Measurements from ENCODE around the gene DGKK. TPM values are rescaled to one million over a fixed set of nuclear protein-coding genes. Genes with fewer than 3 reads are reported as not detected.

Gene DGKK
- total and polyA plus RNA-seq, 4 donors, result 0.01 to 0.03 (median 0.02) TPM; not detected in 1

DNA sequence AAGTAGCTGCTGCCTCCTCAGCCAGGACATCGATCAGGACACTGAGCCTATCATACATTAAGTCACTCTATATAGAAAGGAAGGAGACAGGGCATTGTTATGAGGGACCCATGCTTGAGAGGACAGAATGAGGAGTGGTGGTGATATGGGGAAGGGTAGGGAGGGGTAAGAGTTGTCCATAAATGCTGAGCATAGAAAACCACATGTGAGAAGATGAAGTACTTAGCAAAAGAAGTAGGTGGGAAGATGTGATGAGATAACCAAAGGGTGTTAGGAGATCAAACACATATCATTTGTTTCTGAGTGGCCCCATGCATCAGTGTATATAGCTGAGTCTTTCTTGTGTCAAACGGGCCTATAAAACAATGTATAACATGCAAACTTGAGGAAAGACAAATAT is 84.1 kb downstream of the DGKK start:
- H3K27me3 ChIP-seq (ENCODE audit: control insufficient read depth in 3 of 3, insufficient read depth in 3 of 3, low read length in 2 of 3), result peaks cover 8 to 9% (median 9%) of the 10 kb centered on the region in 3 donors
- DNase-seq (no peak), ATAC-seq (ENCODE audit: insufficient read depth, low FRiP score) (no peak)
- WGBS, 2 donors, result 65 to 92% methylated on average over 2 of the region's 2 CpGs
- H3K9ac ChIP-seq (ENCODE audit: insufficient read depth in 1 of 2, low read length in 2 of 2), result no peak overlapping the region
- H3K4me1 ChIP-seq (ENCODE audit: control insufficient read depth in 5 of 5, insufficient read depth in 5 of 5, low read length in 5 of 5), result no peaks in the 10 kb centered on the region
- no peaks in the 10 kb centered on the region for H3K9me3 ChIP-seq (ENCODE audit: control insufficient read depth in 4 of 4, insufficient read depth in 3 of 4, low read length in 3 of 4)
- H3K36me3 ChIP-seq (ENCODE audit: control insufficient read depth in 4 of 4, insufficient read depth in 4 of 4, low read length in 4 of 4), result no peaks in the 10 kb centered on the region
- H3K27ac ChIP-seq (ENCODE audit: low read depth in 1 of 2, low read length in 1 of 2), result no peak overlapping the region
- TF ChIP-seq, protein P1, sequence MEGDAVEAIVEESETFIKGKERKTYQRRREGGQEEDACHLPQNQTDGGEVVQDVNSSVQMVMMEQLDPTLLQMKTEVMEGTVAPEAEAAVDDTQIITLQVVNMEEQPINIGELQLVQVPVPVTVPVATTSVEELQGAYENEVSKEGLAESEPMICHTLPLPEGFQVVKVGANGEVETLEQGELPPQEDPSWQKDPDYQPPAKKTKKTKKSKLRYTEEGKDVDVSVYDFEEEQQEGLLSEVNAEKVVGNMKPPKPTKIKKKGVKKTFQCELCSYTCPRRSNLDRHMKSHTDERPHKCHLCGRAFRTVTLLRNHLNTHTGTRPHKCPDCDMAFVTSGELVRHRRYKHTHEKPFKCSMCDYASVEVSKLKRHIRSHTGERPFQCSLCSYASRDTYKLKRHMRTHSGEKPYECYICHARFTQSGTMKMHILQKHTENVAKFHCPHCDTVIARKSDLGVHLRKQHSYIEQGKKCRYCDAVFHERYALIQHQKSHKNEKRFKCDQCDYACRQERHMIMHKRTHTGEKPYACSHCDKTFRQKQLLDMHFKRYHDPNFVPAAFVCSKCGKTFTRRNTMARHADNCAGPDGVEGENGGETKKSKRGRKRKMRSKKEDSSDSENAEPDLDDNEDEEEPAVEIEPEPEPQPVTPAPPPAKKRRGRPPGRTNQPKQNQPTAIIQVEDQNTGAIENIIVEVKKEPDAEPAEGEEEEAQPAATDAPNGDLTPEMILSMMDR (IDR thresholded peaks at IDR 0.05; ENCODE audit: control extremely low read depth, extremely low read depth), result no peak
- H3K4me3 ChIP-seq, result no peak overlapping the region

DNA sequence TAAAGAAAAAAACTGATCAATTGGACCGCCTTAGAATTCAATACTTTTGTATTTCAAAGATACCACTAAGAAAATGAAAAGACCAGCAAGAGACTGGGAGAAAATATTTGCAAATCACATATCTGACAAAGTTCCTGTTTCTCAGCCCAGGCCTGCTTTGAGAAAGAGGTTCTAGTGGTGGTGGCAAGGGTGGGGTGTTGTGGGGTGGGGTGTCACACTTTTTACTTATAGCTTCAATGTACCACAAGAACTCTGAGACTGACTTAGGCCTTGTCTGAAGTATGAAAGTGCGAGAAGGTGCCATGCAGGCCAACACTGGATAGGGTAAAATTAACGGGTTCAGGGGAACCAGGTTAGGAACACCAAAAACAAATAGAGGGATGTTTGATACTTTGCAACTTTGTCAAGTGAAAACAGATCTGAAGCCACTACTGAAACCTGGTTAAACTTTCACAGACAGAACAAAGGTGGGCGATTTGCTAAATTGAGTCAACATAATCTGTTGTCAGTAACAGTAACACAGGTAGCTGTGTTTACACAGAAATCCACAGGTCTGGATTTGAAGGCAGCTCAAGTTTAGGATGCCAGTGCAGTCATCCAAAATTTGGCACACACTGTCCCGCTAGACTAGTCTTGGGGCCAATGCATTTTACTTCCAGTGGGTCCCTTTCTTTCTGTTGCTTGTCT is 88.8 kb downstream of the DGKK start:
- Histone ChIP-seq H3K9me3 (ENCODE audit: control insufficient read depth in 4 of 4, insufficient read depth in 3 of 4, low read length in 3 of 4) (no peaks in the 10 kb centered on the region), H3K27me3 (ENCODE audit: control insufficient read depth in 3 of 3, insufficient read depth in 3 of 3, low read length in 2 of 3) (peaks cover 0 to 15% (median 12%) of the 10 kb centered on the region in 3 donors), H3K4me1 (ENCODE audit: control insufficient read depth in 5 of 5, insufficient read depth in 5 of 5, low read length in 5 of 5) (no peaks in the 10 kb centered on the region), H3K4me3 (no peak overlapping the region), H3K27ac (ENCODE audit: low read depth in 1 of 2, low read length in 1 of 2) (no peak overlapping the region), H3K36me3 (ENCODE audit: control insufficient read depth in 4 of 4, insufficient read depth in 4 of 4, low read length in 4 of 4) (no peaks in the 10 kb centered on the region), H3K9ac (ENCODE audit: insufficient read depth in 1 of 2, low read length in 2 of 2) (no peak overlapping the region)
- DNase-seq, result no peak
- TF ChIP-seq, protein P1 (IDR thresholded peaks at IDR 0.05; ENCODE audit: control extremely low read depth, extremely low read depth), result no peak
- no peak for ATAC-seq (ENCODE audit: insufficient read depth, low FRiP score)
- 72 to 92% methylated on average over 5 of the region's 5 CpGs for WGBS, 2 donors

DNA sequence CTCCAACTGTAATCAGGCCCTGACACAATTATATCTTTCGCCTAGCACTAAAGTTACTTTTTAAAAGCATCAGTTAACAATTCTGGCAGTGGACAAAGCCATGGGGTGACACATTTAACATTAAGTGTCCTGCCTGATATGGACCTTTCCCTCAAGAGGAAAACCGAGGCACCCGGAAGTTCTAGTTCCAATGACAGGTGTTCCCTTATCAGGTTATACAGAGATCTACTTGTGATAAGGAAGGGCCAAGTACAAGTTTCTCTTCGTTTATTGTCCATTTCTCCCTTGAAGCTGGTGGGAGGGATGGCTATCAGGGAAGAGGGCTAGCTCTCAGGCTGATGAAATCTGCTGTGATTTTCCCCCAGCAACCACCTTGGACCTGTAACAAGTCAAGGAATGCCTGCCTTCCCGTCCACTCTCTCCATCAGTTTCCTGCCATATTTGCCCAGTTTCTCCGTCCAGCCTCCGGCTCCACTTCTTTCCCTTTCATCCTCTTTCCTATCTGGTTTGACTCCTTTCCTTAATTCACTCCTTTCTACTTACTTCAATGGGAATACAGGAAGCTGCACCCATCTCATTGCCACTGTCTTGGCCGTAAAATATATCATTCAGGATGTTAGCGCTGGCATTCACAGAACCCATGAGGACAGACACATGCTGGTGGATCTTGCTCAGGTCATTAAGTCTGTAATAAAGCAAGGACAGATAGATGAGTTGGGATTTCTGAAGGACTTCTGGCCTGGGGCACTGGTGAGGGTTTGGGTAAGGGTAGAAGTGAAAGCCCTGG is 95.0 kb downstream of the DGKK start:
- ATAC-seq (ENCODE audit: insufficient read depth, low FRiP score) (no peak), DNase-seq (no peak)
- TF ChIP-seq, protein P1 (IDR thresholded peaks at IDR 0.05; ENCODE audit: control extremely low read depth, extremely low read depth), result no peak
- peaks cover 0 to 4% (median 0%) of the 10 kb centered on the region in 4 donors for H3K9me3 ChIP-seq (ENCODE audit: control insufficient read depth in 4 of 4, insufficient read depth in 3 of 4, low read length in 3 of 4)
- H3K27ac ChIP-seq (ENCODE audit: low read depth in 1 of 2, low read length in 1 of 2), result no peak overlapping the region
- no peak overlapping the region for H3K4me3 ChIP-seq
- H3K36me3 ChIP-seq (ENCODE audit: control insufficient read depth in 4 of 4, insufficient read depth in 4 of 4, low read length in 4 of 4), result no peaks in the 10 kb centered on the region
- H3K4me1 ChIP-seq (ENCODE audit: control insufficient read depth in 5 of 5, insufficient read depth in 5 of 5, low read length in 5 of 5), result no peaks in the 10 kb centered on the region
- peaks cover 0 to 12% (median 8%) of the 10 kb centered on the region in 3 donors for H3K27me3 ChIP-seq (ENCODE audit: control insufficient read depth in 3 of 3, insufficient read depth in 3 of 3, low read length in 2 of 3)
- whole genome bisulfite sequencing, 2 donors, result 74 to 81% methylated on average over 9 of the region's 9 CpGs
- H3K9ac ChIP-seq (ENCODE audit: insufficient read depth in 1 of 2, low read length in 2 of 2), result no peak overlapping the region
